OCI-LY1 (cell line): Measurements from ENCODE around the gene DFFA.
A peak's percentile ranks its signal among the peaks of the same experiment; 100 is the strongest.

Experiments
- EZH2 ChIP-seq: fragments of 200-600 bp; sonication (generic), shearing (Covaris generic); IDR thresholded peaks from 2 replicates; pipeline ENCODE4 v1.8.0; 2017; ENCODE audit warnings: borderline replicate concordance, mixed run types, mild to moderate bottlenecking, antibody characterized with exemption, low read length, moderate library complexity, mixed read lengths
- TF ChIP-seq, protein P1 (sequence below): fragments of 200-600 bp; sonication (generic), shearing (Covaris generic); IDR thresholded peaks from 2 replicates; pipeline ENCODE4 v1.5.1; 2017; ENCODE audit warnings: mild to moderate bottlenecking, antibody characterized with exemption, low read length, moderate library complexity, mixed read lengths

GRCh38 chr1:10494754-10495474 is 22.6 kb upstream of the DFFA start:
- TF ChIP-seq, protein P1, sequence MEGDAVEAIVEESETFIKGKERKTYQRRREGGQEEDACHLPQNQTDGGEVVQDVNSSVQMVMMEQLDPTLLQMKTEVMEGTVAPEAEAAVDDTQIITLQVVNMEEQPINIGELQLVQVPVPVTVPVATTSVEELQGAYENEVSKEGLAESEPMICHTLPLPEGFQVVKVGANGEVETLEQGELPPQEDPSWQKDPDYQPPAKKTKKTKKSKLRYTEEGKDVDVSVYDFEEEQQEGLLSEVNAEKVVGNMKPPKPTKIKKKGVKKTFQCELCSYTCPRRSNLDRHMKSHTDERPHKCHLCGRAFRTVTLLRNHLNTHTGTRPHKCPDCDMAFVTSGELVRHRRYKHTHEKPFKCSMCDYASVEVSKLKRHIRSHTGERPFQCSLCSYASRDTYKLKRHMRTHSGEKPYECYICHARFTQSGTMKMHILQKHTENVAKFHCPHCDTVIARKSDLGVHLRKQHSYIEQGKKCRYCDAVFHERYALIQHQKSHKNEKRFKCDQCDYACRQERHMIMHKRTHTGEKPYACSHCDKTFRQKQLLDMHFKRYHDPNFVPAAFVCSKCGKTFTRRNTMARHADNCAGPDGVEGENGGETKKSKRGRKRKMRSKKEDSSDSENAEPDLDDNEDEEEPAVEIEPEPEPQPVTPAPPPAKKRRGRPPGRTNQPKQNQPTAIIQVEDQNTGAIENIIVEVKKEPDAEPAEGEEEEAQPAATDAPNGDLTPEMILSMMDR, result peak; percentile 97
- TF ChIP-seq EZH2, result no peak
